Nephron (organoid): Measurements from ENCODE around the gene XK.
"Not testable (repeated sequence)": the region's sequence is repeated elsewhere in the genome, so short reads cannot be mapped to it uniquely, and the experiment has no call there.

ENCODE experiments used
- H3K27ac Mint-ChIP-seq, 3 experiments: 2 replicates each; pipeline ENCODE4 v1.8.0; 2020; ENCODE audit warnings: mixed read lengths in 3 of 3, mild to moderate bottlenecking in 2 of 3, moderate library complexity in 1 of 3
- H3K27me3 Mint-ChIP-seq: 2 replicates; pipeline ENCODE4 v1.8.0; 2021; ENCODE audit warnings: low read depth, mild to moderate bottlenecking, moderate library complexity, mixed read lengths
- H3K36me3 Mint-ChIP-seq: 2 replicates; pipeline ENCODE4 v1.8.0; 2020; ENCODE audit warnings: low read depth, mixed read lengths
- H3K4me1 Mint-ChIP-seq: 2 replicates; pipeline ENCODE4 v1.8.0; 2020; ENCODE audit warnings: mixed read lengths
- H3K4me3 Mint-ChIP-seq, 3 experiments: 2 replicates each; pipeline ENCODE4 v1.8.0; 2020; ENCODE audit warnings: mild to moderate bottlenecking in 3 of 3, mixed read lengths in 3 of 3, moderate library complexity in 2 of 3
- H3K9me3 Mint-ChIP-seq: 2 replicates; pipeline ENCODE4 v1.8.0; 2020; ENCODE audit warnings: mixed read lengths
- TF ChIP-seq, protein P1 (sequence below), 3 experiments: fragments of 200-600 bp; sonication (generic); IDR thresholded peaks; one replicate each; pipeline ENCODE4 v1.5.0; 2021; ENCODE audit warnings: antibody characterized with exemption in 3 of 3; ENCODE audit not compliant: unreplicated experiment in 3 of 3

The XK gene

GRCh38 chrX:37757082-37757481 lies 71.5 kb downstream of the XK start:
- H3K27ac Mint-ChIP-seq: no peak overlapping the region
- H3K36me3 Mint-ChIP-seq: no peaks in the 10 kb centered on the region
- H3K4me1 Mint-ChIP-seq: no peaks in the 10 kb centered on the region
- TF ChIP-seq, protein P1, sequence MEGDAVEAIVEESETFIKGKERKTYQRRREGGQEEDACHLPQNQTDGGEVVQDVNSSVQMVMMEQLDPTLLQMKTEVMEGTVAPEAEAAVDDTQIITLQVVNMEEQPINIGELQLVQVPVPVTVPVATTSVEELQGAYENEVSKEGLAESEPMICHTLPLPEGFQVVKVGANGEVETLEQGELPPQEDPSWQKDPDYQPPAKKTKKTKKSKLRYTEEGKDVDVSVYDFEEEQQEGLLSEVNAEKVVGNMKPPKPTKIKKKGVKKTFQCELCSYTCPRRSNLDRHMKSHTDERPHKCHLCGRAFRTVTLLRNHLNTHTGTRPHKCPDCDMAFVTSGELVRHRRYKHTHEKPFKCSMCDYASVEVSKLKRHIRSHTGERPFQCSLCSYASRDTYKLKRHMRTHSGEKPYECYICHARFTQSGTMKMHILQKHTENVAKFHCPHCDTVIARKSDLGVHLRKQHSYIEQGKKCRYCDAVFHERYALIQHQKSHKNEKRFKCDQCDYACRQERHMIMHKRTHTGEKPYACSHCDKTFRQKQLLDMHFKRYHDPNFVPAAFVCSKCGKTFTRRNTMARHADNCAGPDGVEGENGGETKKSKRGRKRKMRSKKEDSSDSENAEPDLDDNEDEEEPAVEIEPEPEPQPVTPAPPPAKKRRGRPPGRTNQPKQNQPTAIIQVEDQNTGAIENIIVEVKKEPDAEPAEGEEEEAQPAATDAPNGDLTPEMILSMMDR (IDR thresholded peaks at IDR 0.05; ENCODE audit: unreplicated experiment in 3 of 3): no peak
- H3K4me3 Mint-ChIP-seq: no peak overlapping the region
- no peaks in the 10 kb centered on the region for H3K27me3 Mint-ChIP-seq
- H3K9me3 Mint-ChIP-seq: peaks cover 3% of the 10 kb centered on the region

DNA sequence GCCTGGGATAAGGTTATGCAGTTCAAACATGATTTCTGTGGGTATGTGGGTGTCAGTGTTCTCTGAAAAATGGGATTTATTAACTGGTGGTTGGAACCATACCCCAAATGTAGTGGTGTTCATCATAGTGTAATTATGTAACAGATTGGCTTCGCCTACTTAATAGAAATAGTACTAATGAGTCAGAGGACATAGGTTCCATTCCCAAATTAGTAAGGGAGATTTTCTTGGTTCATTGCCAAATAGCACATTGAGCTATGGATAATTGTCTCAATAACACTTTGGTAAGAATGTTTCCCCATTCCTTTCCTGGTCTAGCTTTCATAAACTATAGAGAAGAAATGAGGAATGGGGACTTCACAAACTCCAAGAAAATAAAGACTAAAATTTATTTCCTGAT lies 73.8 kb downstream of the XK start:
- no peak overlapping the region for H3K27ac Mint-ChIP-seq
- H3K27me3 Mint-ChIP-seq: no peaks in the 10 kb centered on the region
- no peak overlapping the region for H3K4me3 Mint-ChIP-seq
- no peaks in the 10 kb centered on the region for H3K4me1 Mint-ChIP-seq
- H3K9me3 Mint-ChIP-seq: no peaks in the 10 kb centered on the region
- TF ChIP-seq, protein P1 (IDR thresholded peaks at IDR 0.05; ENCODE audit: unreplicated experiment in 3 of 3): no peak
- H3K36me3 Mint-ChIP-seq: no peaks in the 10 kb centered on the region

DNA sequence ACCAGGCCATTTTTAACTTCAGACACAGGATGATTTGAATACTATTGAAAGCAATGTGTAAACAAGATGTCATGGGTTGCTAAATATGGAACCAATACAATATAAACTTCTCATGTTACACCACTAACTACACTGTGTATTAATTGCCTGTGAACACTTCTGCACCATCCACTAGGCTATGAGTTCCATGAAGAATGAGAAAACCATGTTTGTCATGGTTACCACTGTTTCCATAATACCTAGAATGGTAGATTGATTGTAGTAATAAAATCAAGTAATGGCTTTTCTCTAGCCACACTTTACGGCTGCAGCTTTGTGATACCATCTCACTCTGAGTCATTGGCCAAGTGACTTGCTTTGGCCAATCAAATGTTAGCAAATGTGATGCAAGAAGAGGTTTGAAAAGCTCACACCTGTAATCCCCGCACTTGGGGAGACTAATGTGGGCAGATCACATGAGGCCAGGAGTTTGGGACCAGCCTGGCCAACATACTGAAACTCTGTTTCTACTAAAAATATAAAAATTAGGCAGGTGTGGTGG lies 74.4 kb downstream of the XK start:
- Mint-ChIP-seq H3K27ac (no peak overlapping the region), H3K4me1 (no peaks in the 10 kb centered on the region), H3K36me3 (no peaks in the 10 kb centered on the region), H3K27me3 (no peaks in the 10 kb centered on the region), H3K9me3 (no peaks in the 10 kb centered on the region), H3K4me3 (no peak overlapping the region)
- TF ChIP-seq, protein P1 (IDR thresholded peaks at IDR 0.05; ENCODE audit: unreplicated experiment in 3 of 3): no peak

- H3K27me3 Mint-ChIP-seq: no peaks in the 10 kb centered on the region
- TF ChIP-seq, protein P1 (IDR thresholded peaks at IDR 0.05; ENCODE audit: unreplicated experiment in 3 of 3): no peak
- H3K36me3 Mint-ChIP-seq: peaks cover 5% of the 10 kb centered on the region
- no peaks in the 10 kb centered on the region for H3K4me1 Mint-ChIP-seq
- H3K4me3 Mint-ChIP-seq: no peak overlapping the region
- H3K9me3 Mint-ChIP-seq: peaks cover 6% of the 10 kb centered on the region
- H3K27ac Mint-ChIP-seq: no peak overlapping the region
Observed at GRCh38 chrX:37763400-37763799, 77.8 kb downstream of the XK start.

DNA sequence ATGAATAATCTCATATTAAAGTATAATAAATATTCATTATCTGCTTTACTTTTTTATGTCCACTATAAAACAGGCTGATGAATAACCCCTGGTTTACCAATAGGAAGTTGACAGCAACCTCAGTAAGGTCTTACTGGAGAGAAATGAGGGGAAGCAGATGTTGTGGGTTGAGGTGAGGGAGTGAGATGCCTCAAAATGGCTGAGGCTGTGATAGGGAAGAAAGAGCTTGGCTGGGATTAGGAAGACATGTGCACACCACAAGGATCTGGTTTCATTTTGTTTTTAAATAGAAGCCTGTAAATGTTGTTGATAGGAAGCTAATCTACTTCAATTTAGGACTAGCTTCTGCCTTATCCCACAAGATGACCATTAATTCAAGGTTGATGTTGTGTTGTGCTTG lies 79.9 kb downstream of the XK start:
- Mint-ChIP-seq H3K27ac (peak overlapping the region; percentile 7 to 35 (median 23)), H3K36me3 (peaks cover 5% of the 10 kb centered on the region), H3K4me1 (no peaks in the 10 kb centered on the region), H3K9me3 (peaks cover 9% of the 10 kb centered on the region), H3K4me3 (no peak overlapping the region), H3K27me3 (no peaks in the 10 kb centered on the region)
- TF ChIP-seq, protein P1 (IDR thresholded peaks at IDR 0.05; ENCODE audit: unreplicated experiment in 3 of 3): no peak

DNA sequence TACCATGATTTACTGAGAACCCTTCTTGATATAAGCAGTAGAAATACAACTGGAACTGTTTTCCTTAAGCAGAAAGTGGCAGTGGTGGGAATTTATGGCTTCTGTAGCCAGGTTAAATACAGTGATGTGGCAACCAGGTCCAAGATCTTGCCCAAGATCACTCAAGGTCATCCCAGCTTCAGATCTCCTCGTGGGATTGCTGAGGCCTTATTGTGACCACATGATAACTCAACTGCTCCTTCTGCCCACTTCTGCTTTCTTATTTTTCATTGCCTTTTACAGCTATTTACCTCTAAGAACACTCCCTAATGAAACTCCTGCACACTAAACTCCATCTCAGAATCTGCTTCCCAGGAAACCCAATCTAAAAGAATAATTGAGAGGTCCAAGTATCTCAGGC lies 81.8 kb downstream of the XK start:
- Mint-ChIP-seq H3K4me3 (no peak overlapping the region), H3K27me3 (no peaks in the 10 kb centered on the region), H3K4me1 (no peaks in the 10 kb centered on the region), H3K27ac (no peak overlapping the region), H3K36me3 (peaks cover 5% of the 10 kb centered on the region), H3K9me3 (peaks cover 12% of the 10 kb centered on the region)
- TF ChIP-seq, protein P1 (IDR thresholded peaks at IDR 0.05; ENCODE audit: unreplicated experiment in 3 of 3): no peak

DNA sequence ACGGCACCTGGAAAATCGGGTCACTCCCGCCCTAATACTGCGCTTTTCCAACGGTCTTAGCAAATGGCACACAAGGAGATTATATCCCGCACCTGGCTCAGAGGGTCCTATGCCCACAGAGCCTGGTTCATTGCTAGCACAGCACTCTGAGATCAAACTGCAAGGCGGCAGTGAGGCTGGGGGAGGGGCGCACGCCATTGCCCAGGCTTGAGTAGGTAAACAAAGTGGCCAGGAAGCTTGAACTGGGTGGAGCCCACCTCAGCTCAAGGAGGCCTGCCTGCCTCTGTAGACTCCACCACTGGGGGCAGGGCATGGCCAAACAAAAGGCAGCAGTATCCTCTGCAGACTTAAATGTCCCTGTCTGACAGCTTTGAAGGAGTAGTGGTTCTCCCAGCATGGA lies 83.3 kb downstream of the XK start:
- not testable (repeated sequence) for H3K4me3 Mint-ChIP-seq, H3K27me3 Mint-ChIP-seq
- peaks cover 12% of the 10 kb centered on the region for H3K9me3 Mint-ChIP-seq

More for the DNA sequence above, 83.3 kb downstream of the XK start:
- H3K36me3 Mint-ChIP-seq, H3K4me1 Mint-ChIP-seq, H3K27ac Mint-ChIP-seq: not testable (repeated sequence)
